ENCODE results near the gene ANAPC5.

ANAPC5 gene

GRCh38 chr12:121346747-121347146 is 5.5 kb downstream of the ANAPC5 start:
- no peak for TF ChIP-seq CTCF (IDR thresholded peaks at IDR 0.05; ENCODE audit: low read depth, low read length, missing control alignments)
- no peak overlapping the region for H3K4me3 ChIP-seq (ENCODE audit: low read depth, low read length)
- no peak for DNase-seq (ENCODE audit: low read depth)

- no peak overlapping the region for H3K4me3 ChIP-seq (ENCODE audit: low read depth, low read length)
- TF ChIP-seq CTCF (IDR thresholded peaks at IDR 0.05; ENCODE audit: low read depth, low read length, missing control alignments): no peak
- DNase-seq (ENCODE audit: low read depth): no peak
Observed at GRCh38 chr12:121345151-121345815, 6.9 kb downstream of the ANAPC5 start.

GRCh38 chr12:121344506-121344905 is 7.7 kb downstream of the ANAPC5 start:
- no peak for TF ChIP-seq CTCF (IDR thresholded peaks at IDR 0.05; ENCODE audit: low read depth, low read length, missing control alignments)
- H3K4me3 ChIP-seq (ENCODE audit: low read depth, low read length): no peak overlapping the region

GRCh38 chr12:121337416-121337815 is 14.8 kb downstream of the ANAPC5 start:
- DNase-seq (ENCODE audit: low read depth): no peak
- TF ChIP-seq CTCF (IDR thresholded peaks at IDR 0.05; ENCODE audit: low read depth, low read length, missing control alignments): no peak
- no peak overlapping the region for H3K4me3 ChIP-seq (ENCODE audit: low read depth, low read length)

More at GRCh38 chr12:121344506-121344905, 7.7 kb downstream of the ANAPC5 start:
- DNase-seq (ENCODE audit: low read depth): no peak

GRCh38 chr12:121334513-121335343 is 17.5 kb downstream of the ANAPC5 start:
- DNase-seq (ENCODE audit: low read depth): peak; percentile 38
- peak; percentile 80 for TF ChIP-seq CTCF (IDR thresholded peaks at IDR 0.05; ENCODE audit: low read depth, low read length, missing control alignments)
- H3K4me3 ChIP-seq (ENCODE audit: low read depth, low read length): no peak overlapping the region

GRCh38 chr12:121333747-121334146 is 18.5 kb downstream of the ANAPC5 start:
- no peak for DNase-seq (ENCODE audit: low read depth)
- no peak for TF ChIP-seq CTCF (IDR thresholded peaks at IDR 0.05; ENCODE audit: low read depth, low read length, missing control alignments)
- H3K4me3 ChIP-seq (ENCODE audit: low read depth, low read length): no peak overlapping the region

All from GM12864 (cell line).